K562 (cell line): ENCODE results near the gene CNTN5.

ENCODE experiments used
- ATF3 ChIP-seq, 2 experiments: fragments of 450-650 bp in 1 of 2; sonication (generic) in 1 of 2; formaldehyde crosslinking in 1 of 2; IDR thresholded peaks in 1 of 2; conservative IDR thresholded peaks in 1 of 2; 2 replicates each; pipeline versions ENCODE4 v1.6.1 to v1.8.1; 2016 to 2023; ENCODE audit warnings: mild to moderate bottlenecking in 2 of 2, moderate library complexity in 2 of 2, inconsistent platforms in 1 of 2, missing genetic modification reagents in 1 of 2
- BCLAF1 ChIP-seq, 2 experiments: fragments of 450-650 bp in 1 of 2; IDR thresholded peaks; 2 replicates each; pipeline ENCODE4 v1.6.1; 2011 to 2017; ENCODE audit warnings: low read depth in 2 of 2, antibody characterized with exemption in 1 of 2, borderline replicate concordance in 1 of 2, low read length in 1 of 2, mild to moderate bottlenecking in 1 of 2, mixed read lengths in 1 of 2; ENCODE audit not compliant: control insufficient read depth in 1 of 2
- PBX2 ChIP-seq, 2 experiments: IDR thresholded peaks in 1 of 2; conservative IDR thresholded peaks in 1 of 2; 2 replicates each; pipeline ENCODE4 v1.6.1; 2016; ENCODE audit warnings: low read depth in 2 of 2, mild to moderate bottlenecking in 1 of 2, missing compliant biosample characterization in 1 of 2, missing genetic modification characterization in 1 of 2, moderate library complexity in 1 of 2
- POLR2G ChIP-seq: fragments of 200-400 bp; formaldehyde crosslinking; IDR thresholded peaks from 2 replicates; pipeline ENCODE4 v1.6.1; 2017; ENCODE audit warnings: low read depth, mild to moderate bottlenecking, antibody characterized with exemption, low read length, moderate library complexity
- ZEB2 ChIP-seq: fragments of 450-650 bp; IDR thresholded peaks from 2 replicates; pipeline ENCODE4 v1.6.1; 2016

GRCh38 chr11:100205926-100206325, 1185.2 kb downstream of the CNTN5 start:
- TF ChIP-seq POLR2G (no peak), PBX2 (CRISPR knock-in tag; IDR thresholded peaks at IDR 0.05; ENCODE audit: low read depth) (no peak), PBX2 (tag; conservative IDR thresholded peaks at IDR 0.05; ENCODE audit: low read depth) (no peak), BCLAF1 (IDR thresholded peaks at IDR 0.05; ENCODE audit: borderline replicate concordance in 1 of 2, control insufficient read depth in 1 of 2, low read depth in 2 of 2, low read length in 1 of 2) (no peak), ATF3 (IDR thresholded peaks at IDR 0.05) (no peak), ATF3 (CRISPR knock-in tag; conservative IDR thresholded peaks at IDR 0.05) (no peak), ZEB2 (no peak)
